Activated T-cell treated with anti-CD3 and anti-CD28 coated beads for 48 hours (primary cell): ENCODE data around the gene VANGL1.
"Not testable (repeated sequence)": the region's sequence is repeated elsewhere in the genome, so short reads cannot be mapped to it uniquely, and the experiment has no call there.

Source experiments
- DNase-seq: peaks from one replicate; pipeline ENCODE4 v3.0.0-alpha.2; 2020; ENCODE audit warnings: low read depth

The VANGL1 gene

GRCh38 chr1:115641762-115642167 lies at the start of gene VANGL1:
Gene VANGL1 (plus strand): TSS chr1:115641970. CDS start chr1:115651414, 9,444 bp downstream.
- peak; percentile 51 for DNase-seq

- no peak for DNase-seq
Measured at GRCh38 chr1:115592264-115592663, 49.5 kb upstream of the VANGL1 start.

GRCh38 chr1:115593365-115594259 lies 48.2 kb upstream of the VANGL1 start:
- no peak for DNase-seq

- no peak for DNase-seq
Measured at GRCh38 chr1:115594600-115594999, 47.2 kb upstream of the VANGL1 start.

GRCh38 chr1:115595279-115596079 lies 46.3 kb upstream of the VANGL1 start:
- peak; percentile 56 for DNase-seq

- no peak for DNase-seq
Measured at GRCh38 chr1:115596080-115596780, 45.5 kb upstream of the VANGL1 start.

GRCh38 chr1:115604508-115604907 lies 37.3 kb upstream of the VANGL1 start:
- DNase-seq = no peak

GRCh38 chr1:115606305-115606704 lies 35.5 kb upstream of the VANGL1 start:
- no peak for DNase-seq

- no peak for DNase-seq
Measured at GRCh38 chr1:115609021-115609420, 32.7 kb upstream of the VANGL1 start.

GRCh38 chr1:115613767-115614166 lies 28.0 kb upstream of the VANGL1 start:
- no peak for DNase-seq

- no peak for DNase-seq
Measured at GRCh38 chr1:115620453-115620852, 21.3 kb upstream of the VANGL1 start.

- no peak for DNase-seq
Measured at GRCh38 chr1:115620950-115621349, 20.8 kb upstream of the VANGL1 start.

- no peak for DNase-seq
Measured at GRCh38 chr1:115624859-115625258, 16.9 kb upstream of the VANGL1 start.

- no peak for DNase-seq
Measured at GRCh38 chr1:115630342-115630741, 11.4 kb upstream of the VANGL1 start.

GRCh38 chr1:115632251-115633026 lies 9.3 kb upstream of the VANGL1 start:
- DNase-seq = no peak

GRCh38 chr1:115633606-115634005 lies 8.2 kb upstream of the VANGL1 start:
- DNase-seq = not testable (repeated sequence)

GRCh38 chr1:115637247-115637646 lies 4.5 kb upstream of the VANGL1 start:
- not testable (repeated sequence) for DNase-seq

GRCh38 chr1:115640384-115640783 lies 1.4 kb upstream of the VANGL1 start:
- no peak for DNase-seq

GRCh38 chr1:115642168-115643072 lies 650 bp downstream of the VANGL1 start:
- peak; percentile 18 for DNase-seq

- no peak for DNase-seq
Measured at GRCh38 chr1:115643225-115643624, 1.5 kb downstream of the VANGL1 start.
